Body of pancreas (tissue), 4 donors: ENCODE measurements around the gene SORT1. TPM values are rescaled to one million over a fixed set of nuclear protein-coding genes. Genes with fewer than 3 reads are reported as not detected.
"Not testable (repeated sequence)": the region's sequence is repeated elsewhere in the genome, so short reads cannot be mapped to it uniquely, and the experiment has no call there.

Experiments used
- ATAC-seq: fragments of 150-250 bp; one replicate; pipeline ENCODE4 v1.9.1; 2016
- DNase-seq, 4 donors: peaks; one replicate each; pipeline ENCODE4 v3.0.0-alpha.2; 2019
- H3K27ac ChIP-seq, 4 donors: fragments of 200-600 bp; sonication (generic); 1 replicate in 3 of 4; 2 replicates in 1 of 4; pipeline versions ENCODE4 v1.5.1 to v1.6.1; 2016 to 2019; ENCODE audit warnings: mild to moderate bottlenecking in 1 of 4, mixed read lengths in 1 of 4, moderate library complexity in 1 of 4
- H3K27me3 ChIP-seq, 2 donors: fragments of 200-600 bp; sonication (generic); one replicate each; pipeline ENCODE4 v1.6.0; 2016; ENCODE audit warnings: mild to moderate bottlenecking in 1 of 2
- H3K36me3 ChIP-seq, 2 donors: fragments of 200-600 bp; sonication (generic); replicated peaks in 1 of 2; 2 replicates each; pipeline ENCODE4 v1.5.1; 2016; ENCODE audit warnings: low read depth in 2 of 2; ENCODE audit not compliant: insufficient read depth in 1 of 2
- H3K4me1 ChIP-seq: fragments of 200-600 bp; sonication (generic); one replicate; pipeline ENCODE4 v1.6.0; 2016
- H3K4me3 ChIP-seq, 2 donors: fragments of 200-600 bp; sonication (generic); 1 replicate in 1 of 2; 2 replicates in 1 of 2; pipeline ENCODE4 v1.5.1; 2016 to 2019
- H3K9me3 ChIP-seq, 3 donors: fragments of 200-600 bp; sonication (generic); 1 replicate in 2 of 3; 2 replicates in 1 of 3; pipeline ENCODE4 v1.5.1; 2016
- CTCF ChIP-seq, 7 experiments: fragments of 450-650 bp in 4 of 7; fragments of 200-600 bp in 3 of 7; sonication (generic) in 3 of 7; IDR thresholded peaks; one replicate each; pipeline ENCODE4 v1.5.1; 2016 to 2019; ENCODE audit warnings: antibody characterized with exemption in 7 of 7
- POLR2A ChIP-seq, 3 donors: fragments of 450-650 bp; IDR thresholded peaks; one replicate each; pipeline ENCODE4 v1.6.1; 2016; ENCODE audit warnings: antibody characterized with exemption in 3 of 3, mild to moderate bottlenecking in 2 of 3
- WGBS, 2 donors: methylation state at CpG; one replicate each; pipeline ENCODE4 v1.1.5; 2017; 5-methylcytosine and 5-hydroxymethylcytosine counted together
- intact Hi-C: fragments of 100-400 bp; cut with DNase I; formaldehyde crosslinking; loops from one replicate; pipeline ENCODE4 v1.15.1; 2023
- total RNA-seq, 2 donors: library from RNA; depleted of rRNA; stranded (reverse); fragments of >200 nt; gene quantifications; one replicate each; pipeline ENCODE4 v1.1.0, GENCODE V29; 2016

Gene SORT1
- 10 to 100 TPM; 23.6 to 24.7 TPM for total RNA-seq

GRCh38 chr1:109397581-109398342 lies at the start of gene SORT1:
TSS of gene SORT1 (minus strand) at chr1:109397918. CDS start at chr1:109397892, 26 bp downstream.
- WGBS, 2 donors, result 1% methylated on average over 67 of the region's 98 CpGs; no CpG with 5 or more reads in 1 of the 2 donors
- Histone ChIP-seq H3K27me3 (no peaks in the 10 kb centered on the region), H3K4me1 (peaks cover 41% of the 10 kb centered on the region), H3K4me3 (peak within 1 kb of the TSS; percentile 9 to 18), H3K27ac (peak within 1 kb of the TSS; percentile 53 to 75 (median 66)), H3K9me3 (no peaks in the 10 kb centered on the region), H3K36me3 (peaks cover 0 to 5% of the 10 kb centered on the region in 2 donors)
- DNase-seq, result peak; percentile 77 to 86 (median 82)
- ATAC-seq, result peak; percentile 92
- intact Hi-C loops, result no loop called here
- TF ChIP-seq CTCF (IDR thresholded peaks at IDR 0.05) (peak in 1 of 7 experiments; percentile 24), POLR2A (IDR thresholded peaks at IDR 0.05) (peak in 2 of 3 donors; percentile 20 to 34)

- H3K36me3 ChIP-seq, H3K27me3 ChIP-seq, H3K27ac ChIP-seq, DNase-seq, H3K4me1 ChIP-seq, ATAC-seq, intact Hi-C loops, H3K4me3 ChIP-seq, H3K9me3 ChIP-seq: not testable (repeated sequence)
- 53 to 54% methylated on average over 11 of the region's 11 CpGs for WGBS, 2 donors
Measured at GRCh38 chr1:109445949-109446695, 48.4 kb upstream of the SORT1 start.

- Histone ChIP-seq H3K27me3 (peaks cover 0 to 3% of the 10 kb centered on the region in 2 donors), H3K27ac (no peak overlapping the region), H3K4me3 (no peak overlapping the region), H3K36me3 (no peaks in the 10 kb centered on the region), H3K9me3 (no peaks in the 10 kb centered on the region), H3K4me1 (no peaks in the 10 kb centered on the region)
- ATAC-seq (no peak), DNase-seq (no peak)
- intact Hi-C loops, result no loop called here
- TF ChIP-seq CTCF (IDR thresholded peaks at IDR 0.05) (no peak), POLR2A (IDR thresholded peaks at IDR 0.05) (no peak)
- WGBS, 2 donors, result 74 to 89% methylated on average over 1 of the region's 1 CpG
Measured at GRCh38 chr1:109444346-109444745, 46.6 kb upstream of the SORT1 start.

GRCh38 chr1:109443476-109443875 lies 45.8 kb upstream of the SORT1 start:
- TF ChIP-seq CTCF (IDR thresholded peaks at IDR 0.05) (no peak), POLR2A (IDR thresholded peaks at IDR 0.05) (no peak)
- H3K27me3 ChIP-seq, result peaks cover 0 to 3% of the 10 kb centered on the region in 2 donors
- no peak overlapping the region for H3K4me3 ChIP-seq
- ATAC-seq, result no peak
- 61 to 73% methylated on average over 2 of the region's 2 CpGs for WGBS, 2 donors
- DNase-seq, result no peak
- no peak overlapping the region for H3K27ac ChIP-seq
- no peaks in the 10 kb centered on the region for H3K9me3 ChIP-seq
- intact Hi-C loops, result no loop called here
- no peaks in the 10 kb centered on the region for H3K36me3 ChIP-seq
- H3K4me1 ChIP-seq, result no peaks in the 10 kb centered on the region

GRCh38 chr1:109441069-109441468 lies 43.4 kb upstream of the SORT1 start:
- Histone ChIP-seq H3K4me1 (no peaks in the 10 kb centered on the region), H3K27ac (no peak overlapping the region), H3K27me3 (peaks cover 0 to 3% of the 10 kb centered on the region in 2 donors), H3K4me3 (no peak overlapping the region), H3K36me3 (no peaks in the 10 kb centered on the region), H3K9me3 (no peaks in the 10 kb centered on the region)
- ATAC-seq, result no peak
- WGBS, 2 donors, result 4 to 23% methylated on average over 1 of the region's 1 CpG
- TF ChIP-seq CTCF (IDR thresholded peaks at IDR 0.05) (no peak), POLR2A (IDR thresholded peaks at IDR 0.05) (no peak)
- intact Hi-C loops, result no loop called here
- no peak for DNase-seq
